ENCODE data around the gene RIN3. TPM values are rescaled to one million over a fixed set of nuclear protein-coding genes. Genes with fewer than 3 reads are reported as not detected.

RIN3 gene
- total RNA-seq, 1 donor from 2014 or later, result 0.76 TPM

DNA sequence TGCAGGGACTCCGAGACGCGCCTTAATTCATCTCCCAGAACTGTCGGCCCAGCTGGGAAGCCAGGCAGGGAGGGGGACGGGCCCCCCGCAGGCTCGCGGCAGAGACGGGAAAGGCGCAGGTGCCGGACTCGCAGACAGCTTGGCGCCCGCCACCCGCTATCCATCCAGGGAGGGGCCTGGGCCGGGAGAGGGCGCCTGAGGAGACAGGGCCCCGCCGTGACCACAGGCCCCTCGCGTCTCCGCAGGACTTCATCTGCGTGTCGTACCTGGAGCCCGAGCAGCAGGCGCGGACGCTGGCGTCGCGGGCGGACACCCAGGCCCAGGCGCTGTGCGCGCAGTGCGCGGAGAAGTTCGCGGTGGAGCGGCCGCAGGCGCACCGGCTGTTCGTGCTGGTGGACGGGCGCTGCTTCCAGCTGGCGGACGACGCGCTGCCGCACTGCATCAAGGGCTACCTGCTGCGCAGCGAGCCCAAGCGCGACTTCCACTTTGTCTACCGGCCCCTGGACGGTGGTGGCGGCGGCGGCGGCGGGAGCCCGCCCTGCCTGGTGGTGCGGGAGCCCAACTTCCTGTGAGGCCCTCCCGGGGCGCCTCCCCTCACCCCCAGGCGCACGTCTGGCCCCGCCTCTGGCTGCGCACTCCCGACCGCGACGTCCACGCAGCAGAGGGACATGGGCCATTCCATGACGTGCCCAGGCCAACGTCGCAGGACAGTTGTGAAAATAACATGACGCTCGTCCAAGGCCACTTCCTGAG, 174.3 kb downstream of the RIN3 start:
- TF ChIP-seq, protein P1, sequence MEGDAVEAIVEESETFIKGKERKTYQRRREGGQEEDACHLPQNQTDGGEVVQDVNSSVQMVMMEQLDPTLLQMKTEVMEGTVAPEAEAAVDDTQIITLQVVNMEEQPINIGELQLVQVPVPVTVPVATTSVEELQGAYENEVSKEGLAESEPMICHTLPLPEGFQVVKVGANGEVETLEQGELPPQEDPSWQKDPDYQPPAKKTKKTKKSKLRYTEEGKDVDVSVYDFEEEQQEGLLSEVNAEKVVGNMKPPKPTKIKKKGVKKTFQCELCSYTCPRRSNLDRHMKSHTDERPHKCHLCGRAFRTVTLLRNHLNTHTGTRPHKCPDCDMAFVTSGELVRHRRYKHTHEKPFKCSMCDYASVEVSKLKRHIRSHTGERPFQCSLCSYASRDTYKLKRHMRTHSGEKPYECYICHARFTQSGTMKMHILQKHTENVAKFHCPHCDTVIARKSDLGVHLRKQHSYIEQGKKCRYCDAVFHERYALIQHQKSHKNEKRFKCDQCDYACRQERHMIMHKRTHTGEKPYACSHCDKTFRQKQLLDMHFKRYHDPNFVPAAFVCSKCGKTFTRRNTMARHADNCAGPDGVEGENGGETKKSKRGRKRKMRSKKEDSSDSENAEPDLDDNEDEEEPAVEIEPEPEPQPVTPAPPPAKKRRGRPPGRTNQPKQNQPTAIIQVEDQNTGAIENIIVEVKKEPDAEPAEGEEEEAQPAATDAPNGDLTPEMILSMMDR (IDR thresholded peaks at IDR 0.05; ENCODE audit: partially characterized antibody, unreplicated experiment), result no peak
- peaks cover 3% of the 10 kb centered on the region for H3K9me3 Mint-ChIP-seq (ENCODE audit: unreplicated experiment)

DNA sequence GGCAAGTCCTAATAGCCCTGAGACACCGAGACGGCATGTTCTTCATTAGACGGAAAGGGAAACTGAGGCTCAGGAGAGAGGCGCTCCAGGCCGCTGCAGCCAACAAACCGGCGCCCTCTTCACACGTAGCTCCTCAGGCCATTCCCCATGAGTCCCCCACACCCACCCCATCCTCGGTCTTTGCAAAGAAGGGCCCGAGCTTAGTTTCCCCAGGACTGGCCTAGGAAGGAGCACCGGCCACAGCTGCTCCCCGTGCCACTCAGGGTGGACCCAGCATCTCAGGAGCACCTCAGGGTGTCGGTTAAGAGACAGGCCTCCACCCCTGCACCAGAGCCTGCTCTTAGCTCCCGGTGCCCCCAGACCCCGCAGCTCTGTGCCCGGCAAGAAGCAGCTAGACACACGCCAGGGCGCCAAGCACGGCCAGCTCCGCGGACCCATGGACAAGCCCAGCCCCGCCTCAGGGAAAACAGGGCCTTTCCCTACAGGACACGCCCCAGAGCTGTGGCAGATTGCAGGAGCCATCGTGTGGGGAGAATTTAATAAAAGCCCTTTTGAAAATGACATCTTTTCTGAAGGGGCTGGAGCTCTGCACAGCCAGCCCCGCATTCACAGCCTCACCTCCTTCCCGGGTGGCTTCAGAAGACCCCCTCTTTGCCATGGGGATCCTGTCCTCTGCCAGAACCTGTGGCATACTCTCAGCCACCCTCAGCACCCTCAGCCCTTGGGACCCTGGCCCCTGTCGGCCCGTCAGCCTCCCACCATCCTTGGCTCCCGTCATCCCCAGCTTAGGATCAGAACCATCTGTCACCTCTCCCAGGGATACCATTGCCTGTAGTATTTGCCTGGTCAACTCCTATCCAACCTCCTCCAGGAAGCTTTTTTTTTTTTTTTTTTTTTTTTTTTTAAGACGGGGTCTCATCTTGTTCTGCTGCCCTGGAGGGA, 175.1 kb downstream of the RIN3 start:
- H3K27ac Mint-ChIP-seq (ENCODE audit: unreplicated experiment), result no peak overlapping the region
- TF ChIP-seq, protein P1 (IDR thresholded peaks at IDR 0.05; ENCODE audit: partially characterized antibody, unreplicated experiment), result no peak
- H3K9me3 Mint-ChIP-seq (ENCODE audit: unreplicated experiment), result peaks cover 3% of the 10 kb centered on the region

More for the DNA sequence above, 174.3 kb downstream of the RIN3 start:
- no peaks in the 10 kb centered on the region for H3K4me1 Mint-ChIP-seq (ENCODE audit: low read depth, unreplicated experiment)
- H3K27ac Mint-ChIP-seq (ENCODE audit: unreplicated experiment), result no peak overlapping the region
- H3K36me3 Mint-ChIP-seq (ENCODE audit: unreplicated experiment), result no peaks in the 10 kb centered on the region
- peak; percentile 58 for DNase-seq
- H3K27me3 Mint-ChIP-seq (ENCODE audit: unreplicated experiment), result no peaks in the 10 kb centered on the region
- H3K4me3 Mint-ChIP-seq (ENCODE audit: unreplicated experiment), result no peak overlapping the region

DNA sequence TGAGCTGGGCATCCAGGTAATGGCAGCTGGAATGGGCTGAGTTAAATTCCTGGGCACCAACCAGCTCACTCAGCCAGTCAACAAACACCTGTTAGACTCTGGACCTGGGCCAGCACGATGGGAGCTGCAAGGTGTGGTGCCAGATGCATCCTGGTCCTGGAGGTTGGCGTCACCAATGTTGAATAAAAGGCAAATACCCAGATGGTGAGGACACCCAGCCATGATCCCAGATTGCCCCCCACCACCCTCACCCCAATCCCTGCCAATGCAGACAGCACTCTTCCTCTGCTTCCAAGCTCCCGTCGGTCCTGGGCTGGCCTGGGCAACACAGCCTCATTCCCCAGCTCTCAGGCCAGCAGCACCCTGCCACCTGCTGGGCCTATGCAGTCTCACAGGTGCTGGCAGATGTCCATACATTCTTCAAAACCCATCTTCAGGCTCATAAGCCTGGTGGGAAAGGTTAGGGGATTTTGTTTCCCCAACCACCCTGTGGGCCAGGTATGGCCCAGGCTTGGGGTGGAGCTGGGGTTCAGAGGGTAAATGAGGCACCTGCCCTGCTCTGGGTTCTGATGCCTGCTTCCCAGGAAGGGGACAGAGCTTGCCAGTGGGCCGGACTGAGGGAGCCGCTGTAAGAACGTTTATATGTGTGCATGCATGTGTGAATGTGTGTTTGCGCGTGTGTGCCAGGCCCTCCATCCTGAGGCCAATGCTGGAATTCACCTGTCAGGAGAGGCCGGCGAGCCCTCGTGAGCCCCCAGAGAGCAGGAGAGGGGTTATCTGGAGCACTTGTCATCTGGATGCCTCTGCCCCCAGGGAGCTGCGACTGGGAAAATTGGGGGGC, 176.8 kb downstream of the RIN3 start:
- no peaks in the 10 kb centered on the region for H3K27me3 Mint-ChIP-seq (ENCODE audit: unreplicated experiment)
- no peak overlapping the region for H3K27ac Mint-ChIP-seq (ENCODE audit: unreplicated experiment)
- DNase-seq, result peak; percentile 38

More for the DNA sequence above, 175.1 kb downstream of the RIN3 start:
- H3K4me1 Mint-ChIP-seq (ENCODE audit: low read depth, unreplicated experiment), result no peaks in the 10 kb centered on the region
- no peaks in the 10 kb centered on the region for H3K36me3 Mint-ChIP-seq (ENCODE audit: unreplicated experiment)
- H3K27me3 Mint-ChIP-seq (ENCODE audit: unreplicated experiment), result no peaks in the 10 kb centered on the region
- H3K4me3 Mint-ChIP-seq (ENCODE audit: unreplicated experiment), result no peak overlapping the region
- DNase-seq, result no peak

DNA sequence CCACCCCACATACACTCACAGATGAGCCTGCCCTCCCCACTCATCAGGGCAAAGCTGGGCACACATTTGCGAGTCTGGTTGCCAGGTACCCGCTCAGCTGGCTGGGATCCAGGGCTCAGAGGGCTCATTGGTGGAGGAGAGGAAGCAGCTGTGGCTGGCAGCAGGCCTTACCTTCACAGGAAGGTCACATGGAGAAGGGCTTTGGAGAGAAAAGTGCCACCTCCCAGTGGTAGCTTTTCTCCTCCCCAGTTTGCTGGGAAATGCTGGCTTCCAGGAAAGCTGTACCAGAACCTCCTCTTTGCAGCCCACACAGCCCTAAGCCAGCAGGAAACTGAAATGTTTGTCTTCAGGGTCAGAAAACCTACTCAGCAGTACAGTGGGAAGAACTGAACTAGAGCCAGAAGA, 179.2 kb downstream of the RIN3 start:
- Mint-ChIP-seq H3K4me3 (ENCODE audit: unreplicated experiment) (no peak overlapping the region), H3K27me3 (ENCODE audit: unreplicated experiment) (peaks cover 3% of the 10 kb centered on the region), H3K4me1 (ENCODE audit: low read depth, unreplicated experiment) (no peaks in the 10 kb centered on the region), H3K36me3 (ENCODE audit: unreplicated experiment) (no peaks in the 10 kb centered on the region), H3K27ac (ENCODE audit: unreplicated experiment) (no peak overlapping the region), H3K9me3 (ENCODE audit: unreplicated experiment) (peaks cover 3% of the 10 kb centered on the region)
- TF ChIP-seq, protein P1 (IDR thresholded peaks at IDR 0.05; ENCODE audit: partially characterized antibody, unreplicated experiment), result no peak
- no peak for DNase-seq

More for the DNA sequence above, 176.8 kb downstream of the RIN3 start:
- Mint-ChIP-seq H3K4me3 (ENCODE audit: unreplicated experiment) (no peak overlapping the region), H3K36me3 (ENCODE audit: unreplicated experiment) (no peaks in the 10 kb centered on the region), H3K9me3 (ENCODE audit: unreplicated experiment) (peaks cover 3% of the 10 kb centered on the region), H3K4me1 (ENCODE audit: low read depth, unreplicated experiment) (no peaks in the 10 kb centered on the region)
- TF ChIP-seq, protein P1 (IDR thresholded peaks at IDR 0.05; ENCODE audit: partially characterized antibody, unreplicated experiment), result peak; percentile 27
